OCI-LY3 (cell line): ENCODE results near the gene FRYL.

Source experiments
- CTCF ChIP-seq: fragments of 200-600, 300-600 bp; sonication (generic); IDR thresholded peaks from 2 replicates; pipeline ENCODE4 v1.5.1; 2014; ENCODE audit warnings: antibody characterized with exemption, low read length, low read depth
- EZH2phosphoT487 ChIP-seq: fragments of 200-600 bp; shearing (Covaris generic); IDR thresholded peaks from 2 replicates; pipeline ENCODE4 v1.6.1; 2018; ENCODE audit warnings: antibody characterized with exemption, mixed run types, low read depth

GRCh38 chr4:48639807-48640206, 140.3 kb downstream of the FRYL start:
- no peak for TF ChIP-seq CTCF
- no peak for TF ChIP-seq EZH2phosphoT487
